HG03575 (cell line): Measurements from ENCODE around the gene TRMT6.
A peak's percentile ranks its signal among the peaks of the same experiment; 100 is the strongest.

Experiments
- ATAC-seq: cut with Tn5 transposase; IDR thresholded peaks from one replicate; pipeline ENCODE4 v1.9.1; 2021; ENCODE audit not compliant: unreplicated experiment, insufficient number of reproducible peaks, low FRiP score; ENCODE audit errors: extremely low read depth

The TRMT6 gene, protein sequence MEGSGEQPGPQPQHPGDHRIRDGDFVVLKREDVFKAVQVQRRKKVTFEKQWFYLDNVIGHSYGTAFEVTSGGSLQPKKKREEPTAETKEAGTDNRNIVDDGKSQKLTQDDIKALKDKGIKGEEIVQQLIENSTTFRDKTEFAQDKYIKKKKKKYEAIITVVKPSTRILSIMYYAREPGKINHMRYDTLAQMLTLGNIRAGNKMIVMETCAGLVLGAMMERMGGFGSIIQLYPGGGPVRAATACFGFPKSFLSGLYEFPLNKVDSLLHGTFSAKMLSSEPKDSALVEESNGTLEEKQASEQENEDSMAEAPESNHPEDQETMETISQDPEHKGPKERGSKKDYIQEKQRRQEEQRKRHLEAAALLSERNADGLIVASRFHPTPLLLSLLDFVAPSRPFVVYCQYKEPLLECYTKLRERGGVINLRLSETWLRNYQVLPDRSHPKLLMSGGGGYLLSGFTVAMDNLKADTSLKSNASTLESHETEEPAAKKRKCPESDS

DNA sequence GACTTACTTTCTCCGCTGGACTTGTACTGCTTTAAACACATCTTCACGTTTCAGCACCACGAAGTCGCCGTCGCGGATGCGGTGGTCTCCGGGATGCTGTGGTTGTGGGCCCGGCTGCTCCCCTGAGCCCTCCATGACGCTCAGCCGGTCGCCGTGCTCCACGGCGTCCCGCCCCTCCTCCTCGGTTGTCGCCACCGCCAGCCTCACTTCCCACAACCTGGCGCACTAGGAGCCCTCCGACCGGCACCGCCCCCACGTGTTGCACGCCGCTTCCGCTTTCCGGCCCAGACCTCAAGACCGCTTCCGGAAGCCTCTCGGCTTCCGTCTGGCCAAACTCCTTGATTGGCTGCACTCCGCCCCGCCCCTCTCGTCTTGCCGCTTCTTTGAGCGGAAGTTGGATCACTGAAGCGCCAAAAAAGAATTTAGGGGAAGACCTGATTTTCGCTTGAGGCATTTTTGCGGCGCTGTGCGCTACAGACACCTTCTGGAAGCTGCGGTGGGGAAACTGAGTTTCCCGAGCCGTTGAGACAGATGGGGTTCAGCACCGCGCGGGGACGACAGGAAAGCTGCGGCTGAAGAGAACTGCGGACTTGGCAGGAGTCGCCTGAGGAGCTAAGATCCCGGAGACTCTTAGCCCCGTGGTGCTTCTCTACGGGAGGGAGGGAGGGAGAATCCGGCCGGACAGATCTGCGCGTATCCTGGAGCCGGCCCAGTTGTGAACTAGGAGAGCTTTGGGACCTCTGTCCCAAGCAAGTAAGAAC is at the start of gene TRMT6, which contains the start of gene MCM8:
Gene TRMT6 (minus strand): TSS at position 263 of the 761 bp plus-strand sequence. CDS start 128 bp downstream, at position 135.
Gene MCM8 (plus strand): TSS at position 382 of the 761 bp plus-strand sequence. CDS start 1,364 bp downstream, outside the sequence.
- peak; percentile 76 for ATAC-seq

DNA sequence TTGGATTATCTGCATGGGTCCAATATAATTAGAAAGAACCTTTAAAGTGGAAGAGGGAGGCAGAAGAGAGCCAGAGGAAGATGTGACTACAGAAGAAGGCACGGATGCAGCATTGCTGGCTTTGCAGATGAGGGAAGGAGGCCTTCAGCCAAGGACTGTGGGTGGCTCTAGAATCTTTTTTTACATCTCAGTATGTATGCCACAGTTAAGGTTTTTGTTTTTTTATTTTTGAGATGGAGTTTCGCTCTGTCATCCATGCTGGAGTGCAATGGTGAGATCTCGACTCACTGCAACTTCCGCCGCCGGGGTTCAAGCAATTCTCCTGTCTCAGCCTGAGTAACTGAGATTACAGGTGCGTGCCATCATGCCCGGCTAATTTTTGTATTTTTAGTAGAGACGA is 49.5 kb upstream of the TRMT6 start:
- ATAC-seq, result no peak

DNA sequence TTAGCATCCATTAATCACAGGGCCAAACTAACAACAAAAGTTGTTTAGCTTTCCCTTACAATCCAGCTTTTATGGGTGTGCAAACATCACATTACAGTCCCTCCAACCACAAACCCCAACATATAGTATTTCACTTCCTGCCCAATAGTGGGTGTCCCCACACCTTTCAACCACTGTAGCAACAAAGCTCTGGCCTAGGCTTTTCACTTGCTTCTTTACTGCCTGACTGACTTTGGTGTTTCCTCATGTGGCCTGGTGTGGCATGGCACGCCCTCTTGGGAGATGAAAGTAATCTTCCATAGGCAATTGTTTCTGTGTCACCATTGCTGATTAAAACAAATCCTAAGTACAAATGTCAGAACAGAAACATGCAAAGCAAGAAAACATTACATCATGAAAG is 46.4 kb upstream of the TRMT6 start:
- ATAC-seq, result peak; percentile 89

DNA sequence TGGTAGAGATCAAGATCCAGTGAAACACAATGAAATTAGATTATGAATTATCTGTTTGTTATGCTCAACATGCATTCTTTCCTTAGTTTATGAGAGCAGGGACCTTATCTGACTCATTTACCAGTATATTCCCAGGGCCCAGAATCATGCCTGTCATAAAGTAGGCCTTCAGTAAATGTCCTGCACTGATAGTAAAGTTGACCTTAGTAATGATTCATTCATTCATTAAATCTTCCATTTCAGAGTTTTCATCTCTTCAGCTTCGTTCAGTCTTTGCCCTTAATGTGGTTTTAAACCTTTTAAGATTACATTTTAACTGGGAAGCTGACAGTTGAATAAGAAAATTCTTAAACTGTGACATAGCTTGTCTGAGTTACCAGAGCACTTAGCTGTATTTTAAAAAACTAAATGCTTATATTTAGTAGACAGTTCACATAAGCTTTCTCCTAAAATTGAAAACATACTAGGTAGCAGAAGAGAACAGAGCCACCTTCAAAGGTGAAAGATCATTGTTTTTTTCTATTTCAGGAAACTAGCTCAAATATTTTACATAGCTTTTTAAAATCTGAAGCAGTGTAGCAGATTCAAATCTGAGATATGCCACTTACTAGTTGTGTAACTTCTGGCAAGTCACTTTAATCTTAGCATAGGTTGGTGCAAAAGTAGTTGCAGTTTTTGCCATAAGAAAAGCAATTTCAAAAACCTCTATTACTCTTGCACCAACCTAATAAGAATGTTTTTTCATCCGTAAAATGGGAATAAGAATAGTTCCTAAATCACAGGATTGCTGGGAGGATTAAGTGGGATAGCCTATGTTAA is 41.5 kb upstream of the TRMT6 start:
- ATAC-seq, result no peak

DNA sequence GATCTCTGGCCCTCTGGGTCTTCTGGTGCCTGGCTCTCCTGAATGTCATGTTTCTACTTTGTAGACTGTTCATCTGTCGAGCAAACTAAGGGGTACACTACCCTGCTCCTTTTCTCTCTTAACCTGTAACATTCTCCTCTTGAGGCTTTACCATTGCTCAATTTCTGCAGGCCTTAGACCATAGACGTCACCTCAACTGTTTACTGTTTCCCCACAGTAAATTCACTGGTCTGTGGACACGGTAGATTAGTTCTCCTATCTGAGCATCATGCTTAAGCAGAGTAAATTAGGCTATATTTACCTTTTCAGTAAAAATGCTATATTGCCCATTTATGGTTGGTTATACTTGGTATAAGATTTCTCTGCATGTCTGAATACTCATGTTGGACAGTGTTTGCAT is 40.6 kb upstream of the TRMT6 start:
- ATAC-seq, result no peak

DNA sequence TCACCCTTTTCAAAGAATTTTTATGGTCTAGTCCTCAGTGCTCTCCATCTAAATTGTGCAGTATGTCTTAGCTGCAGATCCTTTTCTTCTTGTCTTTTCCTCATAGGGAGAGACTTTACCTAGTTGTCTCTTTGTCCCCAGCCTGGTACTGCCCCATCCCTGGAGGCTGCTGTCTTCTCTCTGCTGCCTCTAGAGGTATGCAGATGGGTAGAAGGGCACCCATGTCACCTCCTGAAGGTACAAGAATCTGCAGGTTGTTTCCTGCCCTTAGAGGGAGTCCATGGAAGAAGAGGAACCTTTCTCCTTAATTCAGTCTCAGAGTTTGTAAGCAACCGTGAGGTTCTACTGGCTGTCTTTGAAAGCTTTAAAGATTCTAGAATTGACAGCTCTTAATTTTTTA is 39.2 kb upstream of the TRMT6 start:
- ATAC-seq, result no peak

DNA sequence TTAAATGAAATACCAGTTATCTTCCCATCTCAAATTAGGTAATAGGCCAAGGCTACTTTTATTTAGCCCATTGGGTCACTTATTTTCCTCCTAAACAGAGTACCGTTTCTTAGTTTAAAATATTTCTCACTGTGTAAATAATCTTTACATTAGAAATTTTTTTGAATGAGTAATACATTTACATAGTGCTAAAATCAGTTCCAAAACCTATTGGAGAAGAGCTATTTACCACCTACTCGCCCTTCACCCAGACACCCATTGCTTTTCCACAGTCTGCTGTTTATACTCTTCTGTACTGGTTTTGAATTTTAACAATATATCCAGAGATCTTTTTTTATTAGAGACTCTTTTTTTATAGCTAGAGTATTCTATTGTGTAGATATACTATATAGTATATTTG is 37.0 kb upstream of the TRMT6 start:
- ATAC-seq, result no peak

DNA sequence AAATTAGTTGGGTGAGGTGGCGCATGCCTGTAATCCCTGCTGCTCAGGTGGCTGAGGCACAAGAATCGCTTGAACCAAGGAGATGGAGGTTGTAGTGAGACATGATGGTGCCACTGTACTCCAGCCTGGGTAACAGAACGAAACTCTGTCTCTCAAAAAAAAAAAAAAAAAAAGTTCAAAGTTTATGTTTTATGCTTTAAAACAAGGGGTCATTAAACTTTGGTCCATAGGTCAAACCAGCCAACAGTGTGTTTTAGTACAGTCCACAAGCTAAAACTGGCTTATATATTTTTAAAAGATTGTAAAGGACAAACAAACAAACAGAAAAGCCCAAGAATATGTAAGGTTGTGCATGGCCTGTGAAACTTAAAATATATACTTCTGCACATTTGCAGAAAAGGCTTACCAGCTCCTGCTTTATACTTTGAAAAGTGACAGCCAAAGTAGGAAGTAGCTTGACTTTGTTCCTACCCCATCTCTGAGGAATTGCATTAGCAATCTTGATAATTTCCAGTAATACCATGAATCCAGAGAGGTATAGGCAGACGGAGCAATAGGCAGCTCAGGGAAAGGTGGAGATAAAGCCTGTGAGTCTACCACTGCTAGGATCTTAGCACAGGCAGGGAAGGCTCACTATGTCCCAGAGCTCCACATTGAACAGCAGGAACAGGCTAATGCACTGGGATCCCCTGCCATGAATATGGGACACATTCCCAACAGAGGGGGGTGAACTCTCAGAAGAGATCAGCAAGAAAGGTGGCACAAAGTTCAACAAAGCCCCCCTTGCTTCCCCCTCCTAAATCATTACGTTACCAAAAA is 30.6 kb upstream of the TRMT6 start:
- ATAC-seq, result no peak

DNA sequence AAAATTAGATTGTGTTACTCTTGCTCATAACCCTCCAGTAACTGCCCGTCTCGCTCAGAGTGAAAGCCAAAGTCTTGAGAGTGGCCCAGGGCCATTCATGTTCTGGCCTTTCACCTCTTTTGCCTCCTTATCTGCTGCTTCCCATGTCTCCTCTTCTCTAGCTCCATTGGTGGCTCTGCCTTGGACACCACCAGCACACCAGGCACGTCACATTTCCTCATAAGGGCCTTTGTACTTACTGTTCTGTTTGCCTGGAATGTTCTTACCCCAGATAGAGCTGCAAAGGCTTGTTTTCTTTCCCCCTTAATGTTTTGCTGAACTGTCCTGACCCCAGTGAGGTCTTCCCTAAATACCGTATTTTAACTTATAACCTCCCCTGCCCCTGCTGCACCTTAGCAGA is 29.5 kb upstream of the TRMT6 start:
- no peak for ATAC-seq

DNA sequence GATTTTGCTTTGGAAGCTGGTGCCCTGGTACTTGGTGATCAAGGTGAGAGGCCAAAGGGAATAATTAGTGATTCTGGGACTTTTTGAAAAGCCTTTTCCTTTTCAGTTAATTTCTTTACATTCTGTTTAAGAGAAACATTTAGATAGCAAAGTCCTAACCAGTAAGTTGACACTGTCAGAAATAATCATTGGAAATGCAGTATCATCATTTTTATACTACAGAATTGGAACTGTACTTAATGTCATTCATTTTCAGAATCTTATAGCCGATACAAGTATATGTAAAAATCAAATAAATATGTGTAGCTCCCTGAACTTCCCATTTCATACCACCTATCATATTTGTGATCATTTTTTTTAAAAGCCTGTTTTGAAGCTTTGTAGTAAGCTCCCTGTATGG is 27.6 kb upstream of the TRMT6 start:
- ATAC-seq, result no peak

DNA sequence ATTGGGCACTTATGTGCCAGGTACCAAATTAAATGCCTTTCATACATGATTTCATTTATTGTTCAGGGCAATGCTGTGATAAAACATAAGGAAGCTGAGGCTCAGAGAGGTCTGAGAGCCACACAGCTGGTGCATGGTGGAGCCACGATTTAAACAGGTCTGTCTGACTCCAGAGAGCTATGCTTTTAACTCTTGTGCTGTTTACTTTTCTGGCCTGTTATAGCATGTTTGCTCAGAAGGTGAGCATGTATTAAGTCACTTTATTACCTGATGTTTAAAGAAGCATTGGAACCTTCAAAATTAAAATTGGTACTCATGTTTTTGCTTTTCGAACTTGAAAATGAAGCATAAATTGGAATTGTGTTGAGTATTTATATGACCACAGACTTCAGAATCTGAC is 26.9 kb upstream of the TRMT6 start:
- no peak for ATAC-seq

DNA sequence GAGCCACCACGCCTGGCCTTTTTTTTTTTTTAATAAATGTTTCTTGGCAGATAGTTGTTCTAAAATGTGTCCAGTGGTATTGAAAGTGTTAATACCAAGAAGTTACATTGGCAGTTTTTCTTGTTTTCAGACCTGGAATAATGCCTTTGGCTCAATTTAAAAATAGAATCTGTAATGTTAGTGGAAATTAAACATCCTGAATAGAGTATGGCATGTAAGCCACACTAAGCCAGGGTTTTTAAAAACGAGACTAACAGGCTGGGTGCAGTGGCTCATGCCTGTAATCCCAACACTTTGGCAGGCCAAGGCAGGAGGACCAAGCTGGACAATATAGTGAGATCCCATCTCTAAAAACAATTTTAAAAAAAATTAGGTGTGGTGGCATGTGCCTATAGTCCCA is 25.4 kb upstream of the TRMT6 start:
- ATAC-seq, result no peak

DNA sequence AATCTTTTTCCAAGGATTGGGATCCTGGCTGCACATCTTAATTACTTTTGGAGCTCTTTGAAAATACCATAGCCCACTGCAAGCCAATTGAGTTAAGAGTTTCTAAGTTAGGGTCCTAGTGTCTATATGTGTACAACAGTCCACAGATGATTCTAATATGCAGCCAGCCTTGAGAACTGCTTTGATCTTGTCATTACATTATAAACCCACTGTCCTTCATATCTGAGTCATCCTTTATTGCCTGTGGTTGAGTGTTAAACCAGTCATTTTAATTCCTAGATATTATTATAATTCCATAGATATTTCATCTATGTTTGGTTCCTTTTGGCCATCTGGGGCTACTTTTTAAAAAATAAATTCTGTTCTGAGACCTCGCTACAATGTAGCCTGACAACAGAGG is 24.2 kb upstream of the TRMT6 start:
- ATAC-seq, result no peak

DNA sequence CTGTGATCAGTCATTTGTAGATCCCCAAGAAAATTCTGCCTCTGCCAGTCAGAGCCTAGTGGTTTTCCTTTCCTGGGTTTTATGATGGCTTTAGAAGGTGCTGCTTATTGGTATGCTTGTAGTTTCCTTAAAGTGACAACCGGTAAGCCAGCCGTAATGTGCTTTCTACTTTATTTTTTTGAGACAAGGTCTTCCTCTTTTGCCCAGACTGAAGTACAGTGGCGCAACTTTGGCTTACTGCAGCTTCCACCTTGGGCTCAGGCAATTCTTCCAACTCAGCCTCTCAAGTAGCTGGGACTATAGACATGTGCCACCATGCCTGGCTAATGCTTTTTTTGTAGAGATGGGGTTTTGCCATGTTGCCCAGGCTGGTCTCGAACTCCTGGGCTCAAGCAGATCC is 23.6 kb upstream of the TRMT6 start:
- ATAC-seq, result no peak

DNA sequence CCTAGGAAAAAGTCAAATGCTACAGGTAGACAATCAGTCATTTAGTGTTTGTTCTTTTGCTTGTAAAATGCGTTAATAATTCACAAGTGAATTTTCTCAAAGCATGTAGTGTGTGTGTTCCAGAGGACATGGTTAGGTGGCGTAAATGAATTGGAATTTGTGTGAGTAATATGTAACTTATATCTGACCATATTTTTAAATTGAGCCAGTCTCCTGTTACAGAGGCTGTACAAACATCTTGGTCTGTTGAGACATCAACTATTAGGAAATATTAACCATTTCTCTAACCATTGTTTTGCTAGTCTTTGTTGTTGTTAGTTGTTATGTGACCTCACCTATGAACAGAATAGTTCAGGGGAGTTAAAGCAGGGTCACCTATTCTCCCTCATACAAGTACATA is 22.8 kb upstream of the TRMT6 start:
- ATAC-seq, result no peak

DNA sequence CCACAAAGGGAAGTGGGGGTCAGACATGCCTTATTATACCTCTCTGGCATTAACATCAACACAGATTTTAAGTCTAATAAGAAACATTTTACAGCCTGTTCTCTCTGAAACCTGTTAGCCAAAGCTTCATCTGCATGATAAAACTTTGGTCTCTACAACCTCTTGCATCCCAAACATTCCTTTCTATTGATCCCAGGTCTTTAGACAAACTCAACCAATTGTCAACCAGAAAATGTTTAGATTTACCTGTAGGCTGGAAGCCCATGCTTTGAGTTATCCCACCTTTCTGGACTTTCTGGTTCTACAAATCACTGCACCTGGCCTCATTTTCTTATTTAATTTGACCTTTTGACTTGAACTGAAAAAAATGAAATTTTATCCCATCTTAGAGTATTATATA is 20.9 kb upstream of the TRMT6 start:
- ATAC-seq, result no peak

DNA sequence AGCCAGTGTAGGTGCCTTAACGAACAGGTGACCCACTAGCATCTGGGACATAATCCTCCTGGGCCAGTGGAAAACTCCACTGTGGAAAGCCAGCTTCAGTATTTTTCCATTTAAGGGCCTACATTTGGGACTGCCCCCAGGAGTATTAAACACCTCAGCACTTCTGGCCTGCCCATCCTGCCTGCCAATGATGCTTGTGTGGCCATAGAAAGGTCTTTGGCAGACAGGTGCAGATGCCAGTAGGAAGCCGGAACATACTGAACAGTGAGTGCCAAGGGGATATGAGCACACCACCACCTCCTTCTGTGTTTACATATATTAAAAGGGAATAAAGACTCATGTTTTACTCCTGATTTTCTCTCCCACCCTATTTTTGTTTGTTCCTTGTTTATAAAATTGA is 20.0 kb upstream of the TRMT6 start:
- no peak for ATAC-seq

DNA sequence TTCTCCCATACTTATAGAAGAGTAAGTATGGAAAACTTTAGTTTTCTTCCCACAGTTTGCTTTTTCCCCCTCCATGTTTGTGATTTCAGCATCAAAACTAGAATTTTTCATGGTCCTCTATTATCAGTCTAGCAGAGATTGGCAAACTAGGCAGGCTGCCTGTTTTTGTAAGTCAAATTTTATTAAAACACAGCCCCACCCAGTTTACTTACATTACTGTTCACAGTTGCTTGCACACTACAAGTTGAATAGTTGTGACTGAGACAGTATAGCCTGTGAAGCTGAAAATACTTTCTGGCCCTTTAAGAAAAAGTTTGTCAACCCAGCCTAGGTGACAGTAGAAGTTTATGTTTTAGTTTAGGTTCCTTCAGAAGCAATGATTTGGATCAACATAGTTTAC is 19.6 kb upstream of the TRMT6 start:
- no peak for ATAC-seq
